ENCODE data around the gene ENAH.

- TF ChIP-seq CTCF (optimal IDR thresholded peaks at IDR 0.05 in 1 of 3, IDR thresholded peaks at IDR 0.05 in 1 of 3, conservative IDR thresholded peaks at IDR 0.05 in 1 of 3; ENCODE audit: extremely low read depth in 1 of 3, insufficient read depth in 2 of 3, low read length in 3 of 3) (no peak), EZH2 (IDR thresholded peaks at IDR 0.05; ENCODE audit: low read length) (no peak)
Observed at GRCh38 chr1:225470211-225471108, 182.5 kb downstream of the ENAH start.
